Activated CD8-positive, alpha-beta T cell treated with anti-CD3 and anti-CD28 coated beads, Interleukin-2, amount 10 ng/mL, durations not matched to agents 7 days and 5 days (primary cell): Measurements from ENCODE around the gene RIPK4. TPM values are rescaled to one million over a fixed set of nuclear protein-coding genes. Genes with fewer than 3 reads are reported as not detected.

Source experiments
- ATAC-seq: fragments of 150-1000 bp; cut with Tn5 transposase; one replicate; pipeline ENCODE4 v1.10.0; 2021; ENCODE audit warnings: moderate library complexity
- CTCF ChIA-PET: fragments of 350-600 bp; sonication (Branson Sonifier 250); formaldehyde crosslinking; loops from one replicate; lab custom pipeline; 2021; ENCODE audit warnings: antibody characterized with exemption; lab: Charles Lee
- POLR2A ChIA-PET: fragments of 350-600 bp; sonication (Branson Sonifier 250); formaldehyde crosslinking; loops from one replicate; lab custom pipeline; 2021; ENCODE audit warnings: antibody characterized with exemption; lab: Charles Lee
- DNase-seq: peaks from one replicate; pipeline ENCODE4 v3.0.0-alpha.2; 2020
- H3K27ac Mint-ChIP-seq: one replicate; pipeline ENCODE4 v1.8.0; 2021; ENCODE audit warnings: mild to moderate bottlenecking, mixed read lengths
- H3K27me3 Mint-ChIP-seq: one replicate; pipeline ENCODE4 v1.8.0; 2021; ENCODE audit warnings: low read depth, mixed read lengths
- H3K36me3 Mint-ChIP-seq: one replicate; pipeline ENCODE4 v1.8.0; 2021; ENCODE audit warnings: low read depth, mixed read lengths
- H3K4me1 Mint-ChIP-seq: one replicate; pipeline ENCODE4 v1.8.0; 2021; ENCODE audit warnings: low read depth, mixed read lengths
- H3K4me3 Mint-ChIP-seq: one replicate; pipeline ENCODE4 v1.8.0; 2021; ENCODE audit warnings: mild to moderate bottlenecking, mixed read lengths
- H3K9me3 Mint-ChIP-seq: one replicate; pipeline ENCODE4 v1.8.0; 2022; ENCODE audit warnings: mixed read lengths; ENCODE audit not compliant: insufficient read depth
- total RNA-seq, 2 experiments: library from RNA; stranded (reverse); gene quantifications; one replicate each; pipeline ENCODE4 v1.2.3, GENCODE V29; 2021

Gene RIPK4
- total RNA-seq, 2 experiments from 2014 or later: not detected

GRCh38 chr21:41747943-41748738 is 18.7 kb downstream of the RIPK4 start:
- Mint-ChIP-seq H3K9me3 (no peaks in the 10 kb centered on the region), H3K4me3 (no peak overlapping the region), H3K27ac (no peak overlapping the region), H3K36me3 (no peaks in the 10 kb centered on the region), H3K4me1 (peaks cover 5% of the 10 kb centered on the region), H3K27me3 (no peaks in the 10 kb centered on the region)
- no peak for DNase-seq
- ATAC-seq: no peak
- ChIA-PET CTCF (interaction anchor here (2.2 kb wide), 1 partner anchor 465 kb away, joined by 7 read pairs; no protein-coding TSS in a partner anchor), POLR2A (no interaction called here)

GRCh38 chr21:41746744-41747006 is 20.2 kb downstream of the RIPK4 start:
- no peak for ATAC-seq
- Mint-ChIP-seq H3K27ac (no peak overlapping the region), H3K36me3 (no peaks in the 10 kb centered on the region), H3K27me3 (no peaks in the 10 kb centered on the region), H3K4me1 (no peaks in the 10 kb centered on the region), H3K4me3 (no peak overlapping the region), H3K9me3 (no peaks in the 10 kb centered on the region)
- CTCF ChIA-PET: no interaction called here
- POLR2A ChIA-PET: no interaction called here
- no peak for DNase-seq

GRCh38 chr21:41745971-41746743 is 20.7 kb downstream of the RIPK4 start:
- DNase-seq: no peak
- no peak overlapping the region for H3K4me3 Mint-ChIP-seq
- no peak for ATAC-seq
- CTCF ChIA-PET: no interaction called here
- no peaks in the 10 kb centered on the region for H3K27me3 Mint-ChIP-seq
- H3K36me3 Mint-ChIP-seq: no peaks in the 10 kb centered on the region
- POLR2A ChIA-PET: no interaction called here
- no peak overlapping the region for H3K27ac Mint-ChIP-seq
- no peaks in the 10 kb centered on the region for H3K9me3 Mint-ChIP-seq
- no peaks in the 10 kb centered on the region for H3K4me1 Mint-ChIP-seq

GRCh38 chr21:41745026-41745820 is 21.6 kb downstream of the RIPK4 start:
- Mint-ChIP-seq H3K27me3 (no peaks in the 10 kb centered on the region), H3K4me3 (no peak overlapping the region), H3K27ac (no peak overlapping the region), H3K9me3 (no peaks in the 10 kb centered on the region), H3K4me1 (no peaks in the 10 kb centered on the region), H3K36me3 (no peaks in the 10 kb centered on the region)
- ChIA-PET POLR2A (no interaction called here), CTCF (no interaction called here)
- DNase-seq (no peak), ATAC-seq (no peak)

GRCh38 chr21:41744028-41744930 is 22.6 kb downstream of the RIPK4 start:
- ChIA-PET POLR2A (no interaction called here), CTCF (no interaction called here)
- no peak overlapping the region for H3K4me3 Mint-ChIP-seq
- H3K4me1 Mint-ChIP-seq: no peaks in the 10 kb centered on the region
- H3K36me3 Mint-ChIP-seq: no peaks in the 10 kb centered on the region
- no peaks in the 10 kb centered on the region for H3K9me3 Mint-ChIP-seq
- DNase-seq (no peak), ATAC-seq (no peak)
- no peaks in the 10 kb centered on the region for H3K27me3 Mint-ChIP-seq
- no peak overlapping the region for H3K27ac Mint-ChIP-seq

GRCh38 chr21:41743321-41744027 is 23.4 kb downstream of the RIPK4 start:
- Mint-ChIP-seq H3K4me1 (no peaks in the 10 kb centered on the region), H3K9me3 (no peaks in the 10 kb centered on the region), H3K4me3 (no peak overlapping the region), H3K27me3 (no peaks in the 10 kb centered on the region), H3K27ac (no peak overlapping the region), H3K36me3 (no peaks in the 10 kb centered on the region)
- ATAC-seq: no peak
- no peak for DNase-seq
- CTCF ChIA-PET: no interaction called here
- POLR2A ChIA-PET: no interaction called here

- H3K9me3 Mint-ChIP-seq: no peaks in the 10 kb centered on the region
- no peaks in the 10 kb centered on the region for H3K27me3 Mint-ChIP-seq
- no peak overlapping the region for H3K27ac Mint-ChIP-seq
- ATAC-seq (no peak), DNase-seq (no peak)
- H3K36me3 Mint-ChIP-seq: no peaks in the 10 kb centered on the region
- H3K4me1 Mint-ChIP-seq: no peaks in the 10 kb centered on the region
- POLR2A ChIA-PET: no interaction called here
- no peak overlapping the region for H3K4me3 Mint-ChIP-seq
- CTCF ChIA-PET: no interaction called here
Measured at GRCh38 chr21:41742073-41742875, 24.6 kb downstream of the RIPK4 start.

- CTCF ChIA-PET: no interaction called here
- Mint-ChIP-seq H3K4me1 (no peaks in the 10 kb centered on the region), H3K27me3 (no peaks in the 10 kb centered on the region), H3K4me3 (no peak overlapping the region), H3K36me3 (no peaks in the 10 kb centered on the region), H3K27ac (no peak overlapping the region), H3K9me3 (no peaks in the 10 kb centered on the region)
- DNase-seq (no peak), ATAC-seq (no peak)
- POLR2A ChIA-PET: no interaction called here
Measured at GRCh38 chr21:41741253-41742072, 25.4 kb downstream of the RIPK4 start.

- DNase-seq (no peak), ATAC-seq (no peak)
- CTCF ChIA-PET: no interaction called here
- H3K9me3 Mint-ChIP-seq: no peaks in the 10 kb centered on the region
- H3K4me3 Mint-ChIP-seq: no peak overlapping the region
- POLR2A ChIA-PET: no interaction called here
- no peaks in the 10 kb centered on the region for H3K4me1 Mint-ChIP-seq
- H3K27me3 Mint-ChIP-seq: no peaks in the 10 kb centered on the region
- no peak overlapping the region for H3K27ac Mint-ChIP-seq
- H3K36me3 Mint-ChIP-seq: no peaks in the 10 kb centered on the region
Measured at GRCh38 chr21:41740604-41741252, 26.1 kb downstream of the RIPK4 start.
